ENCODE data around the gene TRABD2B. TPM values are rescaled to one million over a fixed set of nuclear protein-coding genes. Genes with fewer than 3 reads are reported as not detected.

Gene TRABD2B
- total RNA-seq, 2 donors from 2014 or later = 3.8 to 10.7 TPM

DNA sequence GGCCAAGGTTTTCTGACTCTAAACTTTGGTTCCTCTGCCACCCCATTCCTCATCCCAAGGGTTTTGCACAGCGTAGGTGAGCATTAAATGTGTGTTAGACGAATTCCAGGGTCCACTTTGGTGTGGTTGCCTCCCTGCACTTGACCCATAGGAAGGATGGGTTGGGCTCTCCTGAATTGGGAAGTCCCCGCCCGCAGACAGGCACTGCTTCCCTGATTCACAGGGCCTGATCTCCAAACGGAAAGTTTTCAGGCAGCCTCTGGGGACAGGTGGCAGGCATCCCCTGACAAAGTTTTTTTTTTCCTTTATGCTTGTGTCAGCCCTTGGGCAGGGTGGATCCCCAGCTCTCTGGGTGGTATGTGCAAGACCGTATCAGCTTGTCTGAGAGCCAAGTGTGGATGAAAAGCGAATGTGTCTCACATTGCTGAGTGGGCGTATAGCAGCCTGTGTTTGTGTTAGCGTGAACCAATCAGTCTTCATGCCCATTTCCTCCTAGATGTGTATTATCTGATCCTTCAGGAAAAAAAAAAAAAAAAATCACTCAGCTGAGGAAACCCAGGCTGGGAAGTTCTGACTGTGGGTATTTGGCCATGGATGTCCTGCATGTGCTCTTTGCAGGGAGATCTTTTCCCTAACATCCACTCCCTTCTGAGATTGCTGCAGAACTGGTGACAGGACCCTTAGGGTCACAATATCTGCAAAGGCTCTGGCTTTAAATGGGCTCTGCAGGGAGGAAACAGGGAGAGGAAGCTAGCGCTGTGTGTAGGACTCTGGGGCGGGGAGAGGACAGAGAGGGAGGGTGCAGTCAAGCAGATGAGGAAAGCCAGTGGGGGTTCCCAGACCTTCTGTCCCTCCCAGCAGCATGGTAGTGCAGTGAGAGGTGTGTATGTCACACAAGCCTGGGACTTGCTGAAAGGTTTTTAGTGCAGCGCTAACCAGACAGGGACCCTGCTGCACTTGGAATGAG is 42.2 kb upstream of the TRABD2B start:
- Histone ChIP-seq H3K27ac (no peak overlapping the region), H3K4me3 (no peak overlapping the region), H3K4me1 (ENCODE audit: control insufficient read depth in 1 of 2, low read depth in 2 of 2) (no peaks in the 10 kb centered on the region), H3K9me3 (no peaks in the 10 kb centered on the region), H3K36me3 (no peaks in the 10 kb centered on the region), H3K27me3 (replicated peaks; ENCODE audit: insufficient read depth) (no peaks in the 10 kb centered on the region)
- DNase-seq (ENCODE audit: low spot score) (no peak), ATAC-seq (ENCODE audit: insufficient number of reproducible peaks, low FRiP score, low read depth) (no peak)
- no peak for TF ChIP-seq CTCF (IDR thresholded peaks at IDR 0.05)

DNA sequence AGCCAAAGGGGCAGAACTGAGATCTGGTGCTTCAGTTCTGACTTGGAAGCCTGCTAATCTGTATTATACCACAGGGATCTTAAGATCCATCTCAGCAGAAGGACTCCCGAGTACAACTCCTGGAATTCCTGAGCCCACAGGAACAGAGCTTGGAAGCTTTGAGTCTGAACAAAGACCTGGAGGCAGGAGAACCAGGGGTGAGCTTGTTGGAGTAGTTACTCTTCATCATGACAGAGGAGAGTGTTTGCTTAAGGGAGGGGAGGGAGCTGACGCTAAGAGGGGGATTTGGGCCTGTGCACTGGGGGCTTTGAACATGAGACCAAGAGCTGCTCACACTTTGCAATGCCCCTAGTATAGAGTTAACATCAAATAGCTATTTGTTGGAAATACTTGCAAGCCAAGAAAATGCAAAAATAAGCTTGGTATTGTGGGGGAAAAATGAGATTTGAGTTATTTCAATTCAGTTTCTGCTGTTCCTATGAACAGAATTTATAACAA is 41.1 kb upstream of the TRABD2B start:
- no peak for ATAC-seq (ENCODE audit: insufficient number of reproducible peaks, low FRiP score, low read depth)
- no peak overlapping the region for H3K27ac ChIP-seq
- no peaks in the 10 kb centered on the region for H3K36me3 ChIP-seq
- no peak overlapping the region for H3K4me3 ChIP-seq
- no peak for TF ChIP-seq CTCF (IDR thresholded peaks at IDR 0.05)
- no peaks in the 10 kb centered on the region for H3K27me3 ChIP-seq (replicated peaks; ENCODE audit: insufficient read depth)
- H3K9me3 ChIP-seq = no peaks in the 10 kb centered on the region
- no peak for DNase-seq (ENCODE audit: low spot score)
- peaks cover 0 to 6% of the 10 kb centered on the region in 2 donors for H3K4me1 ChIP-seq (ENCODE audit: control insufficient read depth in 1 of 2, low read depth in 2 of 2)

- no peaks in the 10 kb centered on the region for H3K27me3 ChIP-seq (replicated peaks; ENCODE audit: insufficient read depth)
- H3K36me3 ChIP-seq = no peaks in the 10 kb centered on the region
- peaks cover 0 to 10% of the 10 kb centered on the region in 2 donors for H3K4me1 ChIP-seq (ENCODE audit: control insufficient read depth in 1 of 2, low read depth in 2 of 2)
- no peaks in the 10 kb centered on the region for H3K9me3 ChIP-seq
- H3K27ac ChIP-seq = no peak overlapping the region
- TF ChIP-seq CTCF (IDR thresholded peaks at IDR 0.05) = no peak
- no peak for DNase-seq (ENCODE audit: low spot score)
- ATAC-seq (ENCODE audit: insufficient number of reproducible peaks, low FRiP score, low read depth) = no peak
- H3K4me3 ChIP-seq = no peak overlapping the region
These were observed 39.6 kb upstream of the TRABD2B start for GRCh38 chr1:48036710-48037355.

DNA sequence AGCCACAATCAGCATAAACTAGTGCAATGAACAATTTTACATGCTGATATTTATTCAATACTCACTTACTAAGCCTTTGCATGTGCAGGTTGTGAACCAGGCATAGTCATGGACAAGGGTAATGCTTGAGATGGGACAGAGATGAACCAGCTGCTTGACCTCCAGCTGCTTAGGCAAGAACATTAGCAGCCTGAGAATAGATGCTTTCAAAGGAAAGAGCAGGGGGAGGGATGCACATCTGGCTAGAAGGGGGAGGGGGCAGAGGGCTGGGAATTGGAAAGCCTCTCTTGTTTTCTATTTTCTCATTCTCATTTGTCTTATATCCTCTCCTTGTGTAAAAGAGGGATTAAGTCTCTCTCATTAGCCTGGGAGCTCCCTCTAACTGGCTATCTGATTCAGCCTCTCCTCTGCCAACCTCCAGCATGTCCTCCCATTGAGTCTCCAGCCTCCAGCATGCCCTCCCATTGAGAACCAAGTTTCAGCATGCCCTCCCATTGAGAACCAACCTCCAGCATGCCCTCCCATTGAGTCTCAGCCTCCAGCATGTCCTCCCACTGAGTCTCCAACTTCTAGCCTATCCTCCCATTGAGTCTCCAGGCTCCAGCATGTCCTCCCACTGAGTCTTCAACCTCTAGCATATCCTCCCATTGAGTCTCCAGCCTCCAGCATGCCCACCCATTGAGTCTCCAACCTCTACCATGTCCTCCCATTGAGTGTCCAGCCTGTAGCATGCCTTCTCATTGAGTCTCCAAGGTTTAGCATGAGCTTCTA is 38.4 kb upstream of the TRABD2B start:
- Histone ChIP-seq H3K27me3 (replicated peaks; ENCODE audit: insufficient read depth) (no peaks in the 10 kb centered on the region), H3K4me3 (no peak overlapping the region), H3K36me3 (no peaks in the 10 kb centered on the region), H3K4me1 (ENCODE audit: control insufficient read depth in 1 of 2, low read depth in 2 of 2) (peaks cover 0 to 10% of the 10 kb centered on the region in 2 donors), H3K27ac (no peak overlapping the region), H3K9me3 (no peaks in the 10 kb centered on the region)
- DNase-seq (ENCODE audit: low spot score) (no peak), ATAC-seq (ENCODE audit: insufficient number of reproducible peaks, low FRiP score, low read depth) (no peak)
- no peak for TF ChIP-seq CTCF (IDR thresholded peaks at IDR 0.05)
